Activated CD8-positive, alpha-beta T cell treated with anti-CD3 and anti-CD28 coated beads for 36 hours (primary cell): ENCODE results near the gene RNF32. TPM values are rescaled to one million over a fixed set of nuclear protein-coding genes. Genes with fewer than 3 reads are reported as not detected.

Experiments
- ATAC-seq: fragments of 200-7000 bp; cut with Tn5 transposase; one replicate; pipeline ENCODE4 v1.10.0; 2021; ENCODE audit warnings: mild to moderate bottlenecking, moderate library complexity
- CTCF ChIA-PET: fragments of 350-600 bp; sonication (Branson Sonifier 250); formaldehyde crosslinking; loops from one replicate; lab custom pipeline; 2021; ENCODE audit warnings: antibody characterized with exemption; lab: Charles Lee
- POLR2A ChIA-PET: fragments of 350-600 bp; sonication (Branson Sonifier 250); formaldehyde crosslinking; loops from one replicate; lab custom pipeline; 2021; ENCODE audit warnings: antibody characterized with exemption; lab: Charles Lee
- DNase-seq: peaks from one replicate; pipeline ENCODE4 v3.0.0-alpha.2; 2020
- H3K27ac Mint-ChIP-seq: one replicate; pipeline ENCODE4 v1.8.0; 2021; ENCODE audit warnings: mild to moderate bottlenecking, mixed read lengths
- H3K27me3 Mint-ChIP-seq: one replicate; pipeline ENCODE4 v1.8.0; 2021; ENCODE audit warnings: mixed read lengths
- H3K36me3 Mint-ChIP-seq: one replicate; pipeline ENCODE4 v1.8.0; 2021; ENCODE audit warnings: low read depth, mixed read lengths
- H3K4me1 Mint-ChIP-seq: one replicate; pipeline ENCODE4 v1.8.0; 2021; ENCODE audit warnings: low read depth, mixed read lengths
- H3K4me3 Mint-ChIP-seq: one replicate; pipeline ENCODE4 v1.8.0; 2021; ENCODE audit warnings: mild to moderate bottlenecking, moderate library complexity, mixed read lengths
- H3K9me3 Mint-ChIP-seq: one replicate; pipeline ENCODE4 v1.8.0; 2021; ENCODE audit warnings: mixed read lengths
- intact Hi-C: fragments of 100-400 bp; cut with micrococcal nuclease; formaldehyde crosslinking; loops from one replicate; pipeline ENCODE4 v1.10.0; 2022
- total RNA-seq, 2 experiments: library from RNA; stranded (reverse); gene quantifications; one replicate each; pipeline ENCODE4 v1.2.3, GENCODE V29; 2021
- TF ChIP-seq, protein P1 (sequence below): fragments of 200-600 bp; IDR thresholded peaks from one replicate; pipeline ENCODE4 v1.8.0; 2022; ENCODE audit warnings: antibody characterized with exemption, mild to moderate bottlenecking

The RNF32 gene
- total RNA-seq, 2 experiments from 2014 or later, result 0.43 TPM

DNA sequence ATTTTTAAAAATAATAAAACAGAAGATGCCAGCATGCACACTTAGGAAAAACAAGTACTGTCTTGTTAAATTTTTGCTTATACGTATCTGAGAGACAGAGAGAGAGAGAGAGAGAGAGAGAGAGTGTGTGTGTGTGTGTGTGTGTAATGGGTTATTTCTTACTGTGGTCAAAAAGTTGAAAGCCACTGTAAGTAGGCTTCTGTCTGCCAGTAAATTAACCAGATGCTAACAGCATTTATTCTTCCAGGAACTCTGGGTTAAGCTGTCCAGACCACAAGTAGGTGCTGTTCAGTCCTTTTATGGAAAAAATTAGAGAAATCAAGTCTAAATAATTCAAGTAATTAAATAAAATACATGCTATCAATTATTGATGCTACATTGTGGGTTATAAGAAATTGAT, 39.7 kb downstream of the RNF32 start:
- Mint-ChIP-seq H3K9me3 (no peaks in the 10 kb centered on the region), H3K27me3 (no peaks in the 10 kb centered on the region), H3K4me1 (no peaks in the 10 kb centered on the region), H3K27ac (no peak overlapping the region), H3K4me3 (no peak overlapping the region), H3K36me3 (peaks cover 15% of the 10 kb centered on the region)
- ChIA-PET CTCF (no interaction called here), POLR2A (no interaction called here)
- TF ChIP-seq, protein P1, sequence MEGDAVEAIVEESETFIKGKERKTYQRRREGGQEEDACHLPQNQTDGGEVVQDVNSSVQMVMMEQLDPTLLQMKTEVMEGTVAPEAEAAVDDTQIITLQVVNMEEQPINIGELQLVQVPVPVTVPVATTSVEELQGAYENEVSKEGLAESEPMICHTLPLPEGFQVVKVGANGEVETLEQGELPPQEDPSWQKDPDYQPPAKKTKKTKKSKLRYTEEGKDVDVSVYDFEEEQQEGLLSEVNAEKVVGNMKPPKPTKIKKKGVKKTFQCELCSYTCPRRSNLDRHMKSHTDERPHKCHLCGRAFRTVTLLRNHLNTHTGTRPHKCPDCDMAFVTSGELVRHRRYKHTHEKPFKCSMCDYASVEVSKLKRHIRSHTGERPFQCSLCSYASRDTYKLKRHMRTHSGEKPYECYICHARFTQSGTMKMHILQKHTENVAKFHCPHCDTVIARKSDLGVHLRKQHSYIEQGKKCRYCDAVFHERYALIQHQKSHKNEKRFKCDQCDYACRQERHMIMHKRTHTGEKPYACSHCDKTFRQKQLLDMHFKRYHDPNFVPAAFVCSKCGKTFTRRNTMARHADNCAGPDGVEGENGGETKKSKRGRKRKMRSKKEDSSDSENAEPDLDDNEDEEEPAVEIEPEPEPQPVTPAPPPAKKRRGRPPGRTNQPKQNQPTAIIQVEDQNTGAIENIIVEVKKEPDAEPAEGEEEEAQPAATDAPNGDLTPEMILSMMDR, result no peak
- intact Hi-C loops, result no loop called here
- ATAC-seq (no peak), DNase-seq (no peak)

GRCh38 chr7:156682928-156683327, 42.4 kb downstream of the RNF32 start:
- ChIA-PET CTCF (interaction anchor here (1.5 kb wide), 1 partner anchor 11 kb away, joined by 3 read pairs; no protein-coding TSS in a partner anchor), POLR2A (no interaction called here)
- Mint-ChIP-seq H3K27me3 (no peaks in the 10 kb centered on the region), H3K36me3 (peaks cover 8% of the 10 kb centered on the region), H3K4me3 (no peak overlapping the region), H3K4me1 (no peaks in the 10 kb centered on the region), H3K9me3 (no peaks in the 10 kb centered on the region), H3K27ac (no peak overlapping the region)
- DNase-seq (no peak), ATAC-seq (no peak)
- TF ChIP-seq, protein P1, result no peak
- intact Hi-C loops, result no loop called here

GRCh38 chr7:156684251-156684650, 43.7 kb downstream of the RNF32 start:
- Mint-ChIP-seq H3K4me3 (no peak overlapping the region), H3K9me3 (no peaks in the 10 kb centered on the region), H3K27ac (no peak overlapping the region), H3K27me3 (no peaks in the 10 kb centered on the region), H3K36me3 (peaks cover 3% of the 10 kb centered on the region), H3K4me1 (no peaks in the 10 kb centered on the region)
- no peak for DNase-seq
- no peak for ATAC-seq
- ChIA-PET POLR2A (no interaction called here), CTCF (no interaction called here)
- TF ChIP-seq, protein P1, result no peak
- intact Hi-C loops, result no loop called here

DNA sequence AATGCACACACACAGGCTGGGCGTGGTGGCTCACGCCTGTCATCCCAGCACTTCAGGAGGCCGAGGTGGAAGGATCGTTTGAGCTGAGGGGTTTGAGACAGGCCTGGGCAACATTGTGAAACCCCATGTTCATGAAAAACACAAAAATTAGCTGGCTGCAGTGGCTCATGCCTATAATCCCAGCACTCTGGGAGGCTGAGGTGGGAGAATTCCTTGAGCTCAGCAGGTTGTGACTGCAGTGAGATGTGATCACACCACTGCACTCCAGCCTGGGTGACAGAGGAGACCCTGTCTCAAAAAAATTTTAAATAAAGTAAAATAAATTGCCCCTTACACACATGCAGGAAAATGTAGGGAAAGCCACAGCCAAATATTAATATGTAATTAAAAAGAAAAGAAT, 44.1 kb downstream of the RNF32 start:
- TF ChIP-seq, protein P1, result no peak
- CTCF ChIA-PET, result no interaction called here
- Mint-ChIP-seq H3K36me3 (peaks cover 2% of the 10 kb centered on the region), H3K4me3 (no peak overlapping the region), H3K9me3 (no peaks in the 10 kb centered on the region), H3K27ac (no peak overlapping the region), H3K27me3 (no peaks in the 10 kb centered on the region), H3K4me1 (no peaks in the 10 kb centered on the region)
- DNase-seq (no peak), ATAC-seq (no peak)
- POLR2A ChIA-PET, result no interaction called here
- intact Hi-C loops, result no loop called here

DNA sequence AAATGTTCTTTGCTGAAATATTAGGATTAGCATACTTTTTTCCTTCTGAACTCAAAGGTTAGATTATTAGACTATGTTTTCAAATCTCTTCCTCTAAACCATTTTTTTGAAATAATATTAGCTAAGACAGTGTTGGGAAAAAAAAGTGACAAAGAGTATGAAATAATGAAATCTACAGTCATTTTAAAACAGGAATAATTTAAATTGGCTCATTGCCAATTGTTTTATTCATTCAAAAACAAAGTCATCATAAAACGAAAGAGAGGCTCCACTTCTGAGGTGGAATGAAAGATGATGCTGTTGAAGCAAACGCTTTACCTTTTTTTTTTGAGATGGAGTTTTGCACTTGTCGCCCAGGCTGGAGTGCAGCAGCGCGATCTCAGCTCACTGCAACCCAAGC, 51.2 kb downstream of the RNF32 start:
- intact Hi-C loops, result no loop called here

More for the DNA sequence above, 51.2 kb downstream of the RNF32 start:
- Mint-ChIP-seq H3K27ac (no peak overlapping the region), H3K4me1 (peaks cover 7% of the 10 kb centered on the region), H3K4me3 (no peak overlapping the region), H3K27me3 (no peaks in the 10 kb centered on the region), H3K9me3 (peaks cover 12% of the 10 kb centered on the region), H3K36me3 (peaks cover 26% of the 10 kb centered on the region)
- TF ChIP-seq, protein P1, result no peak
- DNase-seq (no peak), ATAC-seq (no peak)
- POLR2A ChIA-PET, result no interaction called here
- CTCF ChIA-PET, result no interaction called here
